Measurements from ENCODE around the gene ATOSB. TPM values are rescaled to one million over a fixed set of nuclear protein-coding genes. Genes with fewer than 3 reads are reported as not detected.
A peak's percentile ranks its signal among the peaks of the same experiment; 100 is the strongest.

Gene ATOSB
- total and polyA plus RNA-seq, 2 of the 8 experiments (the other 6 are each of a cell fraction or from before 2014, with no cell fraction given), result 6.9 to 10.4 TPM

GRCh38 chr9:35054871-35055644 lies 60.6 kb downstream of the ATOSB start:
- H3K36me3 ChIP-seq (ENCODE audit: control insufficient read depth in 2 of 4, insufficient read depth in 4 of 4, low read length in 3 of 4), result peaks cover 36 to 54% (median 47%) of the 10 kb centered on the region in 4 experiments
- no peak overlapping the region for H3K4me2 ChIP-seq (ENCODE audit: insufficient read depth in 1 of 2, low read depth in 2 of 2, low read length in 2 of 2)
- no peak overlapping the region for H2BK12ac ChIP-seq (ENCODE audit: low read depth, low read length)
- H3K18ac ChIP-seq (ENCODE audit: extremely low read depth, low read length), result no peak overlapping the region
- no peak overlapping the region for H4K8ac ChIP-seq (ENCODE audit: extremely low read depth, insufficient read depth, low read length)
- H2BK15ac ChIP-seq (ENCODE audit: low read length), result no peak overlapping the region
- peaks cover 5 to 13% of the 10 kb centered on the region in 2 experiments for H4K20me1 ChIP-seq (replicated peaks in 1 of 2; ENCODE audit: control insufficient read depth in 1 of 2, insufficient read depth in 2 of 2, low read length in 2 of 2)
- H3K4ac ChIP-seq (replicated peaks; ENCODE audit: insufficient read length, low read depth, low read length), result no peak overlapping the region
- FAIRE-seq (no peak), DNase-seq (ENCODE audit: low read depth in 1 of 2, low spot score in 2 of 2) (no peak)
- H3K23me2 ChIP-seq (ENCODE audit: low read depth, low read length), result no peaks in the 10 kb centered on the region
- TF ChIP-seq CBX8 (IDR thresholded peaks at IDR 0.05; ENCODE audit: borderline replicate concordance, low read depth, low read length), result no peak
- TF ChIP-seq POLR2A (IDR thresholded peaks at IDR 0.05; ENCODE audit: control extremely low read depth in 1 of 2, low read depth in 2 of 2, low read length in 2 of 2), result peak; percentile 37 to 42; a peak in 2 of 3 replicates
- 0 out of 2 replicates have a peak, but pooled peaks have one; percentile 17 for TF ChIP-seq USF2 (IDR thresholded peaks at IDR 0.05; ENCODE audit: low read length)
- POLR2A ChIA-PET (ENCODE audit: partially characterized antibody), result interaction anchor here (0.7 to 5.2 kb wide), 7 partner anchors 12 to 231 kb away, joined by 3 to 43 read pairs (median 4); partner anchors contain the start of genes FANCG and VCP
- no peak overlapping the region for H2BK5ac ChIP-seq (ENCODE audit: low read depth, low read length)
- no peak overlapping the region for H2BK120ac ChIP-seq (replicated peaks; ENCODE audit: low read depth, low read length)
- no peak overlapping the region for H2AK5ac ChIP-seq (ENCODE audit: low read depth, low read length)
- no peaks in the 10 kb centered on the region for H3K79me2 ChIP-seq (ENCODE audit: control insufficient read depth in 1 of 2, insufficient read depth in 2 of 2, low read length in 2 of 2)
- no peak overlapping the region for H3K23ac ChIP-seq (ENCODE audit: insufficient read length)
- H4K5ac ChIP-seq (ENCODE audit: insufficient read length, low read depth, low read length), result no peak overlapping the region
- no peak overlapping the region for H3K56ac ChIP-seq (replicated peaks; ENCODE audit: insufficient read length, low read depth, low read length)
- no peak overlapping the region for H3K9ac ChIP-seq (replicated peaks in 1 of 4; ENCODE audit: extremely low read depth in 1 of 4, low read depth in 3 of 4, low read length in 3 of 4)
- no peak overlapping the region for H2BK20ac ChIP-seq (ENCODE audit: low read length)
- H3K27me3 ChIP-seq (replicated peaks in 1 of 4; ENCODE audit: control insufficient read depth in 3 of 4, extremely low read depth in 1 of 4, insufficient read depth in 3 of 4, low read length in 3 of 4), result no peaks in the 10 kb centered on the region
- H3K4me1 ChIP-seq (replicated peaks in 1 of 4; ENCODE audit: control insufficient read depth in 3 of 4, insufficient read depth in 4 of 4, low read length in 3 of 4), result no peaks in the 10 kb centered on the region
- no peak overlapping the region for H3K14ac ChIP-seq (ENCODE audit: insufficient read length)
- H3K27ac ChIP-seq (ENCODE audit: low read depth, low read length), result no peak overlapping the region
- CTCF ChIA-PET (ENCODE audit: partially characterized antibody), result interaction anchor here (1.1 to 2.1 kb wide), 5 partner anchors 11 to 295 kb away, joined by 3 to 6 read pairs (median 4); no protein-coding TSS in a partner anchor
- no peaks in the 10 kb centered on the region for H3K79me1 ChIP-seq (ENCODE audit: low read depth, low read length)
- H3K9me3 ChIP-seq (ENCODE audit: insufficient read depth in 2 of 2, low read depth in 1 of 2, low read length in 1 of 2), result no peaks in the 10 kb centered on the region
- H2AFZ ChIP-seq (ENCODE audit: low read length), result no peak overlapping the region
- WGBS, 2 experiments (ENCODE audit: extremely low coverage in 1 of 2, insufficient coverage in 1 of 2, insufficient read length in 1 of 2, insufficient replicate concordance in 2 of 2, low coverage in 1 of 2, low lambda C conversion rate in 2 of 2, missing lambda C conversion rate in 1 of 2), result 91% methylated on average over 14 of the region's 14 CpGs; no CpG with 5 or more reads in 1 of the 2 experiments
- no peak overlapping the region for H4K91ac ChIP-seq (replicated peaks; ENCODE audit: insufficient read length, low read length)
- H3K4me3 ChIP-seq (ENCODE audit: extremely low read depth in 1 of 4, insufficient read depth in 2 of 4, low read depth in 3 of 4, low read length in 4 of 4), result no peak overlapping the region

Data from H1 (cell line).